Panc1 (cell line): ENCODE results near the gene TRMT61A. TPM values are rescaled to one million over a fixed set of nuclear protein-coding genes. Genes with fewer than 3 reads are reported as not detected.
"Not testable (repeated sequence)": the region's sequence is repeated elsewhere in the genome, so short reads cannot be mapped to it uniquely, and the experiment has no call there.

Experiments used
- ATAC-seq: fragments of 200-7000 bp; cut with Tn5 transposase; 2 replicates; pipeline ENCODE4 v1.9.1; 2020; ENCODE audit warnings: mild to moderate bottlenecking, moderate library complexity
- BruUV-seq: library from RNA; stranded (reverse); fragments of 400-500 nt; replicated peaks from 2 replicates; lab custom pipeline; 2021; lab: Mats Ljungman, UMichigan
- CTCF ChIA-PET: fragments of 300-600 bp; sonication (Branson Sonifier 250); formaldehyde crosslinking; loops from one replicate; lab custom pipeline; 2022; ENCODE audit warnings: antibody characterized with exemption; lab: Charles Lee
- POLR2A ChIA-PET: fragments of 300-600 bp; sonication (Branson Sonifier 250); formaldehyde crosslinking; loops from one replicate; lab custom pipeline; 2022; ENCODE audit warnings: antibody characterized with exemption; lab: Charles Lee
- DNase-seq: peaks from one replicate; pipeline ENCODE4 v3.0.0-alpha.2; 2010; ENCODE audit warnings: low read depth, low spot score
- H3K27ac ChIP-seq: 2 replicates; pipeline ENCODE4 v1.5.1; 2011; ENCODE audit warnings: mild to moderate bottlenecking, low read length, inconsistent platforms
- H3K27me3 ChIP-seq: fragments of 200-500 bp; sonication (Bioruptor generic); 2 replicates; pipeline ENCODE4 v1.6.0; 2014; ENCODE audit warnings: low read length, inconsistent platforms; ENCODE audit not compliant: control insufficient read depth, insufficient read depth
- H3K36me3 ChIP-seq: fragments of 200-500 bp; sonication (Bioruptor generic); 2 replicates; pipeline ENCODE4 v1.5.1; 2014; ENCODE audit warnings: inconsistent platforms, mild to moderate bottlenecking, low read length, moderate library complexity; ENCODE audit not compliant: control insufficient read depth, insufficient read depth
- H3K4me1 ChIP-seq: 2 replicates; pipeline ENCODE4 v1.5.1; 2011; ENCODE audit warnings: inconsistent platforms, mild to moderate bottlenecking, low read length, moderate library complexity; ENCODE audit not compliant: control insufficient read depth, insufficient read depth
- H3K4me3 ChIP-seq, 2 experiments: 2 replicates each; pipeline ENCODE4 v1.5.1; 2011 to 2012; ENCODE audit warnings: low read depth in 2 of 2, low read length in 2 of 2, mild to moderate bottlenecking in 2 of 2, inconsistent platforms in 1 of 2, moderate library complexity in 1 of 2
- H3K9me3 ChIP-seq: fragments of 200-500 bp; sonication (Bioruptor generic); 2 replicates; pipeline ENCODE4 v1.5.1; 2014; ENCODE audit warnings: low read depth, mild to moderate bottlenecking, inconsistent platforms, low read length, moderate library complexity; ENCODE audit not compliant: control insufficient read depth, insufficient read depth
- CTCF ChIP-seq: fragments of 450-650 bp; IDR thresholded peaks from 2 replicates; pipeline ENCODE4 v1.5.1; 2017; ENCODE audit warnings: mild to moderate bottlenecking
- POLR2AphosphoS5 ChIP-seq: IDR thresholded peaks from 2 replicates; pipeline ENCODE4 v1.6.1; 2012; ENCODE audit warnings: mild to moderate bottlenecking, low read depth, low read length, moderate library complexity
- REST ChIP-seq, 2 experiments: IDR thresholded peaks; 2 replicates each; pipeline ENCODE4 v1.6.1; 2011 to 2012; ENCODE audit warnings: low read depth in 2 of 2, control low read depth in 1 of 2, low read length in 1 of 2, mild to moderate bottlenecking in 1 of 2, moderate library complexity in 1 of 2; ENCODE audit not compliant: insufficient read depth in 1 of 2
- SIN3A ChIP-seq: IDR thresholded peaks from 2 replicates; pipeline ENCODE4 v1.6.1; 2012; ENCODE audit warnings: low read depth, mild to moderate bottlenecking, low read length, moderate library complexity, borderline replicate concordance; ENCODE audit not compliant: insufficient read depth
- TCF7L2 ChIP-seq: IDR thresholded peaks from 2 replicates; pipeline ENCODE4 v1.6.1; 2011; ENCODE audit warnings: mild to moderate bottlenecking, low read depth, low read length, inconsistent platforms
- in situ Hi-C: cut with HindIII; loops from 2 replicates; pipeline ENCODE4 v1.10.0; 2016; ENCODE audit warnings: low sequenced_read_pairs, low pct_unique_long_range_greater_than_20kb
- intact Hi-C: fragments of 100-400 bp; cut with micrococcal nuclease; formaldehyde crosslinking; loops from one replicate; pipeline ENCODE4 v1.10.0; 2022; ENCODE audit not compliant: unreplicated experiment
- total RNA-seq: library from RNA; stranded (reverse); gene quantifications from one replicate; pipeline ENCODE4 v1.2.1, GENCODE V29; 2021; ENCODE audit not compliant: unreplicated experiment

Gene TRMT61A
- total RNA-seq, 1 experiment from 2014 or later, result 22.9 TPM

- DNase-seq (no peak), ATAC-seq (no peak)
- CTCF ChIA-PET, result no interaction called here
- Histone ChIP-seq H3K27ac (no peak overlapping the region), H3K36me3 (no peaks in the 10 kb centered on the region), H3K4me1 (no peaks in the 10 kb centered on the region), H3K9me3 (no peaks in the 10 kb centered on the region), H3K4me3 (no peak overlapping the region), H3K27me3 (no peaks in the 10 kb centered on the region)
- POLR2A ChIA-PET, result no interaction called here
- in situ Hi-C loops, result no loop called here
- TF ChIP-seq TCF7L2, result no peak
- TF ChIP-seq POLR2AphosphoS5, result no peak
- TF ChIP-seq CTCF, result no peak; the same call in 1 of the 2 replicates
- no peak for TF ChIP-seq REST (IDR thresholded peaks at IDR 0.05; ENCODE audit: insufficient read depth in 1 of 2, low read depth in 2 of 2, low read length in 1 of 2)
- no peak for TF ChIP-seq SIN3A
- intact Hi-C loops, result no loop called here
- BruUV-seq, result no TSS peak
Observed at GRCh38 chr14:103510724-103511693, 18.0 kb upstream of the TRMT61A start.

- DNase-seq, H3K4me1 ChIP-seq, H3K27ac ChIP-seq, CTCF ChIA-PET, in situ Hi-C loops, H3K9me3 ChIP-seq, POLR2A ChIA-PET, intact Hi-C loops, H3K36me3 ChIP-seq, H3K27me3 ChIP-seq, BruUV-seq, H3K4me3 ChIP-seq, ATAC-seq: not testable (repeated sequence)
Observed at GRCh38 chr14:103512180-103512579, 16.8 kb upstream of the TRMT61A start.
